PC-9 (cell line): Measurements from ENCODE around the gene DDIT4L. TPM values are rescaled to one million over a fixed set of nuclear protein-coding genes. Genes with fewer than 3 reads are reported as not detected.

Experiments used
- BruUV-seq: library from RNA; stranded (reverse); fragments of 400-500 nt; replicated peaks from 2 replicates; lab custom pipeline; 2021; lab: Mats Ljungman, UMichigan
- CTCF ChIA-PET: fragments of 300-600 bp; sonication (Branson Sonifier 250); formaldehyde crosslinking; loops from one replicate; lab custom pipeline; 2022; ENCODE audit warnings: antibody characterized with exemption; lab: Charles Lee
- POLR2A ChIA-PET: fragments of 300-600 bp; sonication (Branson Sonifier 250); formaldehyde crosslinking; loops from one replicate; lab custom pipeline; 2022; ENCODE audit warnings: antibody characterized with exemption; ENCODE audit not compliant: unreplicated experiment; lab: Charles Lee
- DNase-seq, 2 experiments: peaks; one replicate each; pipeline versions ENCODE4 v3.0.0 to v3.0.0-alpha.2; 2015 to 2022; ENCODE audit warnings: mixed read lengths in 1 of 2
- H2AFZ ChIP-seq: fragments of 200-600 bp; sonication (generic); 2 replicates; pipeline ENCODE4 v1.8.1; 2017; ENCODE audit warnings: antibody characterized with exemption
- H3F3A ChIP-seq: fragments of 200-600 bp; sonication (generic); 2 replicates; pipeline ENCODE4 v1.8.1; 2017; ENCODE audit warnings: antibody characterized with exemption, mild to moderate bottlenecking, low read depth; ENCODE audit not compliant: insufficient read depth
- H3K27ac ChIP-seq: fragments of 200-600 bp; sonication (generic); 2 replicates; pipeline ENCODE4 v1.6.1; 2016; ENCODE audit warnings: mixed run types
- H3K27me3 ChIP-seq: fragments of 200-600 bp; sonication (generic); 2 replicates; pipeline ENCODE4 v1.6.1; 2016; ENCODE audit warnings: low read depth, mixed run types; ENCODE audit not compliant: insufficient read depth
- H3K36me3 ChIP-seq: fragments of 200-600 bp; sonication (generic); 2 replicates; pipeline ENCODE4 v1.6.1; 2016; ENCODE audit warnings: low read depth, mixed run types
- H3K4me1 ChIP-seq: fragments of 200-600 bp; sonication (generic); replicated peaks from 2 replicates; pipeline ENCODE4 v1.6.1; 2016; ENCODE audit warnings: mixed run types; ENCODE audit not compliant: insufficient read depth
- H3K4me2 ChIP-seq: fragments of 200-600 bp; sonication (generic); 2 replicates; pipeline ENCODE4 v1.6.1; 2017; ENCODE audit warnings: mixed run types
- H3K4me3 ChIP-seq: fragments of 200-600 bp; sonication (generic); 2 replicates; pipeline ENCODE4 v1.6.1; 2016; ENCODE audit warnings: mixed run types
- H3K79me2 ChIP-seq: fragments of 200-600 bp; sonication (generic); 2 replicates; pipeline ENCODE4 v1.6.1; 2017; ENCODE audit warnings: low read depth, mixed run types
- H3K9me2 ChIP-seq: fragments of 200-600 bp; sonication (generic); 2 replicates; pipeline ENCODE4 v1.8.1; 2017; ENCODE audit warnings: mild to moderate bottlenecking; ENCODE audit not compliant: insufficient read depth
- H3K9me3 ChIP-seq: fragments of 200-600 bp; sonication (generic); 2 replicates; pipeline ENCODE4 v1.8.1; 2016; ENCODE audit warnings: low read depth; ENCODE audit not compliant: insufficient read depth
- H4K20me1 ChIP-seq: fragments of 200-600 bp; sonication (generic); 2 replicates; pipeline ENCODE4 v1.8.1; 2017; ENCODE audit not compliant: insufficient read depth
- CTCF ChIP-seq: fragments of 200-600 bp; sonication (generic); conservative IDR thresholded peaks from 2 replicates; pipeline ENCODE4 v1.6.1; 2017; ENCODE audit warnings: mixed run types, antibody characterized with exemption, mild to moderate bottlenecking, moderate library complexity
- EZH2 ChIP-seq: fragments of 200-600 bp; sonication (generic); IDR thresholded peaks from 2 replicates; pipeline ENCODE4 v1.8.0; 2017; ENCODE audit warnings: antibody characterized with exemption, low read depth
- intact Hi-C: fragments of 100-400 bp; cut with micrococcal nuclease; formaldehyde crosslinking; loops from one replicate; pipeline ENCODE4 v1.10.0; 2022; ENCODE audit not compliant: unreplicated experiment
- total RNA-seq: library from RNA; stranded (reverse); gene quantifications from 2 replicates; pipeline ENCODE4 v1.2.3, GENCODE V29; 2021

DDIT4L gene
- total RNA-seq, 1 experiment from 2014 or later = 1.0 TPM

- DNase-seq = no peak
- Histone ChIP-seq H4K20me1 (no peaks in the 10 kb centered on the region), H3K79me2 (no peaks in the 10 kb centered on the region), H3K4me3 (no peak overlapping the region), H3K27me3 (no peaks in the 10 kb centered on the region), H3K4me1 (peaks cover 9% of the 10 kb centered on the region; the same call in 1 of the 2 replicates), H3K27ac (no peak overlapping the region), H3F3A (no peaks in the 10 kb centered on the region), H3K9me3 (no peaks in the 10 kb centered on the region), H2AFZ (no peak overlapping the region), H3K36me3 (no peaks in the 10 kb centered on the region), H3K4me2 (no peak overlapping the region), H3K9me2 (no peaks in the 10 kb centered on the region)
- CTCF ChIA-PET = no interaction called here
- intact Hi-C loops = no loop called here
- no TSS peak for BruUV-seq
- TF ChIP-seq EZH2 (no peak), CTCF (no peak)
- POLR2A ChIA-PET = no interaction called here
These were observed 5.5 kb downstream of the DDIT4L start for GRCh38 chr4:100184787-100185186.

DNA sequence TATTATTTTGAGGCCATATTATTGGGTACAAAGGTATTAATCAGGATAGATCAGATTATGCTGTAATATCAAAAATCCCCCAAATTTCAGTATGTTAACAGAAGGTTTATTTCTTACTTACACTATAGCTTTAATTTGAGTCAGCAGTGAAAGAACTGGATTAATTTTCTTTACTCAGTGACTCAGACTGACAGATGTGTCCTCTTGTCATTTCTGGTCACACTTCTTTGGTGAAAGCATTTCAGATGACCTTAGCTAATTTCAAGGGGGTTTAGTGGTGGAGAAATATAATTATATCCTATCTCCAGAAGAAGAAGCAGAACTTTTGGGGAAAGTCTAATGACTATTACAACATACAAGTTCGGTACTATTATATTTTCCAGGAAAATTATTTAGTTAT lies 12.4 kb downstream of the DDIT4L start:
- Histone ChIP-seq H4K20me1 (no peaks in the 10 kb centered on the region), H3K4me3 (no peak overlapping the region), H2AFZ (no peak overlapping the region), H3F3A (peaks cover 4% of the 10 kb centered on the region; the same call in 1 of the 2 replicates), H3K4me1 (no peaks in the 10 kb centered on the region), H3K79me2 (no peaks in the 10 kb centered on the region), H3K27ac (no peak overlapping the region), H3K36me3 (no peaks in the 10 kb centered on the region), H3K9me3 (no peaks in the 10 kb centered on the region), H3K4me2 (no peak overlapping the region), H3K27me3 (no peaks in the 10 kb centered on the region), H3K9me2 (no peaks in the 10 kb centered on the region)
- ChIA-PET CTCF (no interaction called here), POLR2A (no interaction called here)
- no peak for DNase-seq
- TF ChIP-seq EZH2 = no peak
- no peak for TF ChIP-seq CTCF
- intact Hi-C loops = no loop called here
- BruUV-seq = no TSS peak

GRCh38 chr4:100177126-100177525 lies 13.1 kb downstream of the DDIT4L start:
- Histone ChIP-seq H3K4me3 (no peak overlapping the region), H3K9me3 (no peaks in the 10 kb centered on the region), H3K79me2 (no peaks in the 10 kb centered on the region), H3K9me2 (no peaks in the 10 kb centered on the region), H3K27me3 (no peaks in the 10 kb centered on the region), H3K4me2 (no peak overlapping the region), H2AFZ (no peak overlapping the region), H3F3A (peaks cover 4% of the 10 kb centered on the region; the same call in 1 of the 2 replicates), H3K27ac (no peak overlapping the region), H3K36me3 (no peaks in the 10 kb centered on the region), H3K4me1 (no peaks in the 10 kb centered on the region), H4K20me1 (no peaks in the 10 kb centered on the region)
- no peak for DNase-seq
- no peak for TF ChIP-seq EZH2
- no peak for TF ChIP-seq CTCF
- BruUV-seq = no TSS peak
- POLR2A ChIA-PET = no interaction called here
- intact Hi-C loops = no loop called here
- CTCF ChIA-PET = no interaction called here
